Endothelial cell (in vitro differentiated cells): ENCODE results near the gene SMG9. TPM values are rescaled to one million over a fixed set of nuclear protein-coding genes. Genes with fewer than 3 reads are reported as not detected.
A peak's percentile ranks its signal among the peaks of the same experiment; 100 is the strongest.

Source experiments
- DNase-seq: peaks from one replicate; pipeline ENCODE4 v3.0.0; 2021; ENCODE audit warnings: low spot score
- H3K27ac Mint-ChIP-seq: one replicate; pipeline ENCODE4 v1.8.0; 2021; ENCODE audit warnings: mixed read lengths, inconsistent platforms; ENCODE audit not compliant: unreplicated experiment
- H3K27me3 Mint-ChIP-seq: one replicate; pipeline ENCODE4 v1.8.0; 2021; ENCODE audit warnings: mild to moderate bottlenecking, moderate library complexity, mixed read lengths, inconsistent platforms; ENCODE audit not compliant: unreplicated experiment
- H3K36me3 Mint-ChIP-seq: one replicate; pipeline ENCODE4 v1.8.0; 2021; ENCODE audit warnings: mild to moderate bottlenecking, low read depth, mixed read lengths, inconsistent platforms; ENCODE audit not compliant: unreplicated experiment
- H3K4me1 Mint-ChIP-seq: one replicate; pipeline ENCODE4 v1.8.0; 2021; ENCODE audit warnings: mild to moderate bottlenecking, mixed read lengths, inconsistent platforms; ENCODE audit not compliant: unreplicated experiment
- H3K4me3 Mint-ChIP-seq: one replicate; pipeline ENCODE4 v1.8.0; 2021; ENCODE audit warnings: mild to moderate bottlenecking, mixed read lengths, inconsistent platforms; ENCODE audit not compliant: unreplicated experiment
- H3K9me3 Mint-ChIP-seq: one replicate; pipeline ENCODE4 v1.8.0; 2021; ENCODE audit warnings: mixed read lengths, inconsistent platforms; ENCODE audit not compliant: unreplicated experiment
- CTCF ChIP-seq: fragments of 200-600 bp; sonication (generic); IDR thresholded peaks from one replicate; pipeline ENCODE4 v1.5.0; 2021; ENCODE audit warnings: antibody characterized with exemption; ENCODE audit not compliant: unreplicated experiment
- total RNA-seq: library from RNA; stranded (reverse); fragmentation: NEBNext Ultra II Directional; extraction: Animal tissue kit (Norgen Biotek cat#: 25700); gene quantifications from one replicate; pipeline ENCODE4 v1.2.1, GENCODE V29; 2021; ENCODE audit not compliant: unreplicated experiment

Gene SMG9
- total RNA-seq, 1 donor from 2014 or later: 38.8 TPM

GRCh38 chr19:43719378-43719868 is 35.3 kb downstream of the SMG9 start:
- no peak for DNase-seq
- Mint-ChIP-seq H3K4me3 (no peak overlapping the region), H3K4me1 (no peaks in the 10 kb centered on the region), H3K27ac (no peak overlapping the region), H3K9me3 (no peaks in the 10 kb centered on the region), H3K27me3 (peaks cover 5% of the 10 kb centered on the region), H3K36me3 (peaks cover 4% of the 10 kb centered on the region)
- TF ChIP-seq CTCF: no peak

GRCh38 chr19:43718627-43719377 is 36.0 kb downstream of the SMG9 start:
- no peak for TF ChIP-seq CTCF
- H3K4me1 Mint-ChIP-seq: no peaks in the 10 kb centered on the region
- no peak for DNase-seq
- no peaks in the 10 kb centered on the region for H3K9me3 Mint-ChIP-seq
- H3K36me3 Mint-ChIP-seq: peaks cover 4% of the 10 kb centered on the region
- no peak overlapping the region for H3K4me3 Mint-ChIP-seq
- peaks cover 5% of the 10 kb centered on the region for H3K27me3 Mint-ChIP-seq
- no peak overlapping the region for H3K27ac Mint-ChIP-seq

- H3K27ac Mint-ChIP-seq: no peak within 1 kb of the TSS
- no peak for DNase-seq
- TF ChIP-seq CTCF: no peak
These were observed 39.0 kb downstream of the SMG9 start, which contains the start of gene IRGC for GRCh38 chr19:43715776-43716175. Gene IRGC, plus strand, starts transcription at chr19:43716076. Its CDS starts 2,483 bp downstream, at chr19:43718559.

GRCh38 chr19:43713208-43713607 is 41.6 kb downstream of the SMG9 start:
- no peak for TF ChIP-seq CTCF
- DNase-seq: no peak
- no peaks in the 10 kb centered on the region for H3K9me3 Mint-ChIP-seq
- H3K4me1 Mint-ChIP-seq: no peaks in the 10 kb centered on the region
- peaks cover 8% of the 10 kb centered on the region for H3K27me3 Mint-ChIP-seq
- no peak overlapping the region for H3K27ac Mint-ChIP-seq
- H3K4me3 Mint-ChIP-seq: no peak overlapping the region
- peaks cover 4% of the 10 kb centered on the region for H3K36me3 Mint-ChIP-seq

More at GRCh38 chr19:43715776-43716175, 39.0 kb downstream of the SMG9 start, which contains the start of gene IRGC:
- Mint-ChIP-seq H3K27me3 (peaks cover 8% of the 10 kb centered on the region), H3K4me1 (no peaks in the 10 kb centered on the region), H3K36me3 (peaks cover 4% of the 10 kb centered on the region), H3K4me3 (peak within 1 kb of the TSS; percentile 59), H3K9me3 (no peaks in the 10 kb centered on the region)

- no peak for DNase-seq
- H3K4me3 Mint-ChIP-seq: no peak overlapping the region
- peaks cover 8% of the 10 kb centered on the region for H3K27me3 Mint-ChIP-seq
- no peaks in the 10 kb centered on the region for H3K9me3 Mint-ChIP-seq
- H3K27ac Mint-ChIP-seq: no peak overlapping the region
- no peak for TF ChIP-seq CTCF
- no peaks in the 10 kb centered on the region for H3K4me1 Mint-ChIP-seq
- peaks cover 4% of the 10 kb centered on the region for H3K36me3 Mint-ChIP-seq
These were observed 42.9 kb downstream of the SMG9 start for GRCh38 chr19:43711751-43712355.
